ENCODE results near the gene AGBL5.
"Not testable (repeated sequence)": the region's sequence is repeated elsewhere in the genome, so short reads cannot be mapped to it uniquely, and the experiment has no call there.

AGBL5 gene

GRCh38 chr2:27093430-27094352 lies 42.2 kb downstream of the AGBL5 start:
- FAIRE-seq: no peak

GRCh38 chr2:27094353-27094984 lies 43.0 kb downstream of the AGBL5 start:
- FAIRE-seq: no peak

DNA sequence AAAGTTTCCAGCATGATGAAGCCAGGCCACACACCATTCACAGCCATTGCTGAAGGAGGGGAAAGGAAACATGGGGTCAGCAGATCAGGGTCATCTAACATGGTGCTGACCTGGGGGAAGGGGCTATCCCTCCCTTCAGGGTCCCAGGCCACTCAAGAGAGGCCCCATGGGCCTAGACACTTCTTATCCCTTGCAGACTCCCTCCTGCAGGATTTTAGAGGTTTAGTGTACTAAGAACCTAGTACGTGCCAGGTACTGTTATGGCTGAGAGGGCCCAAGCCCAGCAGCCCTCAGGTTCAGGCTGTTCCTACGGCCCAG lies 43.9 kb downstream of the AGBL5 start:
- no peak for FAIRE-seq

GRCh38 chr2:27095745-27096651 lies 44.5 kb downstream of the AGBL5 start:
- FAIRE-seq: no peak

- FAIRE-seq: no peak
Measured at GRCh38 chr2:27096748-27097297, 45.4 kb downstream of the AGBL5 start.

GRCh38 chr2:27097341-27097740 lies 45.9 kb downstream of the AGBL5 start:
- FAIRE-seq: no peak

DNA sequence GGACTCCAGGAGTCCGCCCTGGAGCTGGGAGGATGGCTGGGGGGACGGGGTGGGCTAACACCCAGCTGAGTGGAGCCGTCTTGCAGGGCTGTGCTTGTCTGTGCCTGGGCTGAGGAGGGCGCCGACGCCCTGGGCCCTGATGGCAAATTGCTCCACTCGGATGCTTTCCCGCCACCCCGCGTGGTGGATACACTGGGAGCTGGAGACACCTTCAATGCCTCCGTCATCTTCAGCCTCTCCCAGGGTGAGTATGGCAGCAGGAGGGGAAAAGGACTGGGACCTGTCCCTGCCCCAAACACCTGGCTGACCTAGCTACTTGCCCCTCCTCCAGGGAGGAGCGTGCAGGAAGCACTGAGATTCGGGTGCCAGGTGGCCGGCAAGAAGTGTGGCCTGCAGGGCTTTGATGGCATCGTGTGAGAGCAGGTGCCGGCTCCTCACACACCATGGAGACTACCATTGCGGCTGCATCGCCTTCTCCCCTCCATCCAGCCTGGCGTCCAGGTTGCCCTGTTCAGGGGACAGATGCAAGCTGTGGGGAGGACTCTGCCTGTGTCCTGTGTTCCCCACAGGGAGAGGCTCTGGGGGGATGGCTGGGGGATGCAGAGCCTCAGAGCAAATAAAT lies 48.0 kb downstream of the AGBL5 start:
- no peak for FAIRE-seq

- no peak for FAIRE-seq
Measured at GRCh38 chr2:27100036-27100435, 48.6 kb downstream of the AGBL5 start.

DNA sequence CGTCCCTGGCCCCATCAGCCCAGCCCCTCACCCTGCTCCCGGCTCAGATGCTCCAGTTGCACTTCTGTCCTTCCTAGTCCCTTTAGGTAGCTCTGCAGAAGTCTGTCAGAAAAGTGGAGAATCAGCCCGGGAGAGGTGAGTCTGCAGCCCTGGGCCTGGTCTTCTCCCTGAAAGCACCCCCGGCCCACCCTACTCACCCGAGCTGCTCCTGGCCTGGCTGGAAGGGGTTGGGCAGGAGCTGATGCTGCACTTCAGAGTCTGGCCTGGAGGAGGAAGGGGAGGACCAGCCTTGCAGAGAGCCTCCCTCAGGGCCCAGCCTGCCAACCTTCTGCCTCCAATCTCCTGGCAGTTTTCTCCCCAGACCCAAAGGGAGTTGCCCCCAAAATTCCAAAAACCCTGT lies 50.9 kb downstream of the AGBL5 start:
- FAIRE-seq: no peak

GRCh38 chr2:27105981-27106380 lies 54.5 kb downstream of the AGBL5 start:
- FAIRE-seq: no peak

DNA sequence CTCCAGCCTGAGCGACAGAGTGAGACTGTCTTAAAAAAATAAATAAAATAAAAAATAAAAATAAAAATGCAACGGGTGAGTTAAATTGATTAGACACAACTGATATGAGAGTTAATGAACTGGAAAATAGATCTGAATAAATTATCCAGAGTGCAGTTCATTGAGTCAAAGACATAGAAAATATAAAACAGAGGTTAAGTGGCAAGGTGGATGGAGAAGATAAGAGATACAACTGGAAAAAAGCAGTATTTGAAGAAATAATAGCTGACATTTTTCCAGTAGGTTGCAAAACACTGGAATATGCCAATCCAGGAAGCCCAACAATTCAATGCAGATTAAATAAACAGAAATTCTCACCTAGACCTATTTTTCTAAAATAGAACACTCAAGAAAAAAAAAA lies 56.8 kb downstream of the AGBL5 start:
- FAIRE-seq: no peak

- no peak for FAIRE-seq
Measured at GRCh38 chr2:27109083-27109482, 57.6 kb downstream of the AGBL5 start.

DNA sequence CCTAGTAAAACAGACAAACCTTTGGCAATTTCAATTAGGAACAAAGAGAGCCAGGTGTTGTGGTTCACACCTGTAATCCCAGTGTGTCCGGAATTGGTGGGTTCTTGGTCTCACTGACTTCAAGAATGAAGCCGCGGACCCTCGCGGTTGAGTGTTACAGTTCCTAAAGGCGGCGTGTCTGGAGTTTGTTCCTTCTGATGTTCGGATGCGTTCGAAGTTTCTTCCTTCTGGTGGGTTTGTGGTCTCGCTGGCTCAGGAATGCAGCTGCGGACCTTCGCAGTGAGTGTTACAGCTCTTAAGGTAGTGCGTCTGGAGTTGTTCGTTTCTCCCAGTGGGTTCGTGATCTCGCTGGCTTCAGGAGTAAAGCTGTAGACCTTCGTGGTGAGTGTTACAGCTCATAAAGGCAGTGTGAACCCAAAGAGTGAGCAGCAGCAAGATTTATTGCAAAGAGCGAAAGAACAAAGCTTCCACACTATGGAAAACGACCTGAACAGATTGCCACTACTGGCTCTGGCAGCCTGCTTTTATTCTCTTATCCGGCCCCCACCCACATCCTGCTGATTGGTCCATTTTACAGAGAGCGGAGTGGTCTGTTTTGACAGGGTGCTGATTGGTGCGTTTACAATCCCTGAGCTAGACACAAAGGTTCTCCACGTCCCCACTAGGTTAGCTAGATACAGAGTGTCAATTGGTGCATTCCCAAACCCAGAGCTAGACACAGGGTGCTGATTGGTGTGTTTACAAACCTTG lies 59.3 kb downstream of the AGBL5 start:
- FAIRE-seq: not testable (repeated sequence)

- not testable (repeated sequence) for FAIRE-seq
Measured at GRCh38 chr2:27111392-27112078, 60.1 kb downstream of the AGBL5 start.

DNA sequence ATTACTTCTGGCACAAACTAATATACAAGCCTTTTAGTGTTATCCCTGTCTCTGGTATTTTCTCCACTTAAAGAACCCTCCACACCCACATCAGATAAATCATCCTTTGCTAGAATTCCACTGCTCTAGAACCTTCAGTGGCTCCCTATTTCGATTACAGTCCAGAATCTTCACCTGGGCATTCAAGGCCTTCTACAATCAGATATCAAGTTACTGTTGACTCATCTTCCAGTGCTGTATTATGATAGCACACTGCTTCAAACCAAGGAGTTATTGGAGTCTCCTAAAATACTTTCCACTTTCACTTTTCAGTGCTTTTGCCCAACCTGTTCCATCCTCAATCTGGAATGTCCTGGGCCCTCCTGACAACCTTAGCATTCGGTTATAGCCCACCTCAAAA lies 64.1 kb downstream of the AGBL5 start:
- FAIRE-seq: no peak

- no peak for FAIRE-seq
Measured at GRCh38 chr2:27117995-27118524, 66.6 kb downstream of the AGBL5 start.

DNA sequence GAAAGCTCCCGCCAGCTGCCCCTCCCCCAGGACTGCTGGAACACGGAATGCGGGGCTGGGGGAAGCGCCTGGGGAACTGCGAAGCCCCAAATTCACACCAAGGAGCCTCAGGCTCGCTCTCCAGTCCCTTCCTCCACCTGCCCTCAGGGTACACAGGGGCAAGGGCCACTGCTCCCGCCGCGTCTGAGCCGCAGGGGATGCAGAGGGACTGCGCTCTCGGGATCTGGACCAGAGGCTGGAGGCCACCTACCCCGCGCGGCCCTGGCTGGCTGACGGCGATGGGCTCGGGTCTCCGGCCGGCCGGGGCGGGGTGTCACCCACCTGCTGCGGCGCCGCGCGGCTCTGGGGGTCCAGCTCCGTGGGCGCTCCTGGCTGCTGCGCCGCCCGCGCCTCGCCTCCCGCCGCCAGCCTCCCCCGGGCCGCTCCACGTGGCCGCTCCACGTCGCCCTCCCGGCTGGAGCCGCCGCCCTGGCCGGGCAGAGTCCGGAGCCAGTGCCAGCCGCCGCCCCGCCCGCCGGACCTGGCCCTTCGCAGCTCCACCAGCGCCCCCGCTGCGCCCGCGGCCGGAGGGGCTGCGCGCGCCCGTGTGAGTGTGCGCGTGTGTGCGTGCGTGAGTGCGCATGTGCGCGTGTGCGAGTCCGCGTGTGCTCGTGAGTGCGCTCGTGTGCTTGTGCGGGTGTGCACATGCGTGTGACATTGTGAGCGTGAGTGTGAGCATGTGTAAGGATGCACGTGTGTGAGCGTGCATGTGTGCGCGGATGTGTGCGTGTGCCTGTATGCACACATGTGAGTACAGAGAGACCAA lies 67.3 kb downstream of the AGBL5 start, which contains the start of gene CGREF1:
CGREF1 (minus strand) TSS at position 604 of the 805 bp plus-strand sequence. CDS start 14,762 bp downstream, outside the sequence.
- no peak for FAIRE-seq

DNA sequence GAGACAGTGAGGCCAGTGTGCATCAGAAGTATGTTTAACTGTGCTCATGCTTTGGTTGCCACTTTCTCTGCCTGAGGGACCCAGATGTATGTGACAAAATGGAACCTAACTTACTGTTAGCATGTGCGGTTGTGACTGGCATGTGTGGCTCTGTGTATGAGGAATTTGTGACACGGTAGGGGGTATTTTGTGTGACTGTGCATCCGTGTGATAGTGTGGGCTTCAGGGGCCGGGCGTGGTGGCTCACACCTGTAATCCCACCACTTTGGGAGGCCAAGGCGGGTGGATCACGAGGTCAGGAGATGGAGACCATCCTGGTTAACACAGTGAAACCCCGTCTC lies 67.8 kb downstream of the AGBL5 start:
- not testable (repeated sequence) for FAIRE-seq

Measured in endometrium (tissue), 2 donors.